Neural cell (in vitro differentiated cells): ENCODE results near the gene TBCEL. TPM values are rescaled to one million over a fixed set of nuclear protein-coding genes. Genes with fewer than 3 reads are reported as not detected.

Experiments used
- H2AFZ ChIP-seq: fragments of 200-600, 300-800 bp; sonication (generic), shearing (Covaris generic); 2 replicates; pipeline ENCODE4 v1.6.0; 2014; ENCODE audit warnings: low read depth, mild to moderate bottlenecking, antibody characterized with exemption, low read length, moderate library complexity
- H3F3A ChIP-seq: fragments of 200-600 bp; shearing (Covaris generic); 2 replicates; pipeline ENCODE4 v1.6.1; 2016; ENCODE audit warnings: mild to moderate bottlenecking, moderate library complexity, mixed read lengths, antibody characterized with exemption, low read length; ENCODE audit not compliant: insufficient read depth, poor library complexity, severe bottlenecking
- H3K27ac ChIP-seq: fragments of 200-600, 300-800 bp; sonication (generic), shearing (Covaris generic); 2 replicates; pipeline ENCODE4 v1.5.1; 2014; ENCODE audit warnings: mild to moderate bottlenecking, low read length, moderate library complexity
- H3K27me3 ChIP-seq: fragments of 300-800, 200-600 bp; sonication (generic), shearing (Covaris generic); 2 replicates; pipeline ENCODE4 v1.6.0; 2014; ENCODE audit warnings: mild to moderate bottlenecking, low read depth, low read length, moderate library complexity; ENCODE audit not compliant: insufficient read depth
- H3K36me3 ChIP-seq: fragments of 300-800, 200-600 bp; sonication (generic), shearing (Covaris generic); 2 replicates; pipeline ENCODE4 v1.5.1; 2014; ENCODE audit warnings: mild to moderate bottlenecking, antibody characterized with exemption, low read length, moderate library complexity; ENCODE audit not compliant: insufficient read depth
- H3K4me2 ChIP-seq: fragments of 300-800, 200-600 bp; sonication (generic), shearing (Covaris generic); 2 replicates; pipeline ENCODE4 v1.6.0; 2014; ENCODE audit warnings: mild to moderate bottlenecking, low read length
- H3K4me3 ChIP-seq: fragments of 300-800, 200-600 bp; sonication (generic), shearing (Covaris generic); 2 replicates; pipeline ENCODE4 v1.5.1; 2014; ENCODE audit warnings: mild to moderate bottlenecking, low read length, moderate library complexity
- H3K79me2 ChIP-seq: fragments of 200-600 bp; shearing (Covaris generic); replicated peaks from 2 replicates; pipeline ENCODE4 v1.6.0; 2014; ENCODE audit warnings: mild to moderate bottlenecking, low read length, moderate library complexity; ENCODE audit not compliant: insufficient read depth
- H3K9ac ChIP-seq: fragments of 300-800, 200-600 bp; sonication (generic), shearing (Covaris generic); 2 replicates; pipeline ENCODE4 v1.6.1; 2016; ENCODE audit warnings: mild to moderate bottlenecking, low read length, mixed read lengths
- H3K9me2 ChIP-seq: fragments of 200-600 bp; shearing (Covaris generic); 2 replicates; pipeline ENCODE4 v1.6.1; 2016; ENCODE audit warnings: mild to moderate bottlenecking, low read length, mixed read lengths; ENCODE audit not compliant: insufficient read depth
- H3K9me3 ChIP-seq: fragments of 200-600, 300-800 bp; sonication (generic), shearing (Covaris generic); 2 replicates; pipeline ENCODE4 v1.6.1; 2016; ENCODE audit warnings: mild to moderate bottlenecking, mixed run types, low read length, moderate library complexity, mixed read lengths
- H4K20me1 ChIP-seq: fragments of 200-600 bp; shearing (Covaris generic); 2 replicates; pipeline ENCODE4 v1.6.1; 2016; ENCODE audit warnings: mild to moderate bottlenecking, mixed run types; ENCODE audit not compliant: insufficient read depth
- EP300 ChIP-seq: fragments of 450-650 bp; conservative IDR thresholded peaks from 2 replicates; pipeline ENCODE4 v1.6.1; 2014; ENCODE audit warnings: antibody characterized with exemption, mild to moderate bottlenecking, moderate library complexity; ENCODE audit not compliant: poor library complexity, severe bottlenecking
- EZH2 ChIP-seq: fragments of 200-600, 300-800 bp; shearing (Covaris generic), sonication (generic); IDR thresholded peaks from 2 replicates; pipeline ENCODE4 v1.6.1; 2014; ENCODE audit warnings: antibody characterized with exemption, low read length, borderline replicate concordance, mild to moderate bottlenecking; ENCODE audit not compliant: insufficient read depth, poor library complexity, severe bottlenecking
- MXI1 ChIP-seq: fragments of 450-650 bp; conservative IDR thresholded peaks from 2 replicates; pipeline ENCODE4 v1.6.1; 2014; ENCODE audit warnings: antibody characterized with exemption, mild to moderate bottlenecking; ENCODE audit not compliant: poor library complexity, severe bottlenecking
- POLR2AphosphoS5 ChIP-seq: IDR thresholded peaks from 2 replicates; pipeline ENCODE4 v1.6.1; 2012
- RAD21 ChIP-seq: fragments of 450-650 bp; conservative IDR thresholded peaks from 2 replicates; pipeline ENCODE4 v1.6.1; 2014; ENCODE audit warnings: antibody characterized with exemption, mild to moderate bottlenecking, moderate library complexity
- REST ChIP-seq: IDR thresholded peaks from 2 replicates; pipeline ENCODE4 v1.6.1; 2012; ENCODE audit warnings: borderline replicate concordance
- SMC3 ChIP-seq: fragments of 450-650 bp; conservative IDR thresholded peaks from 2 replicates; pipeline ENCODE4 v1.6.1; 2014; ENCODE audit warnings: antibody characterized with exemption, mild to moderate bottlenecking, moderate library complexity; ENCODE audit not compliant: poor library complexity
- TAF1 ChIP-seq: IDR thresholded peaks from 2 replicates; pipeline ENCODE4 v1.6.1; 2012; ENCODE audit warnings: low read depth
- polyA plus RNA-seq: library from polyadenylated mRNA; depleted of rRNA; stranded (reverse); fragments of >200 nt; gene quantifications from 2 replicates; pipeline ENCODE4 v1.2.3, GENCODE V29; 2014
- TF ChIP-seq, protein P1 (sequence below): fragments of 450-650 bp; IDR thresholded peaks from 2 replicates; pipeline ENCODE4 v1.5.1; 2014; ENCODE audit warnings: antibody characterized with exemption, mild to moderate bottlenecking, moderate library complexity; ENCODE audit not compliant: poor library complexity, severe bottlenecking

The TBCEL gene
- polyA plus RNA-seq, 1 donor from 2014 or later, result 13.5 TPM

DNA sequence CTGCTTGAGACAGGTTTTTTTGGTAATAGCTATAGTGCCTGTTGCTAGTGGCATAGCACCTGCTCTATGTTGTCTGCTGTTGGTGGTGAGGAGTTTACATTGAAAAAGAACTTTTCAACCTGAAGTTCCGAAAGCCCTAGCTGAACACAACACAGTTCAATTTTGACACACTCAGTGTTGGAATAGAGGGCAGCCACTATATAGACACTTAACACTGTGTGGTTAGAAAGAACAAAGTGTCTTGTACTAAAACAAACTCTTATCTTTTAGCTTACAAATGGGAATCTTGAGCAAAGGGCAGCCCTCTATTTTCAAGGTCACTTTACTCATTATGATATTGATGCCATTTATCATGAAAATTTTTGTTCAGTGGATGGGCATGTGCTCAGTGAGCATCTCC is 18.4 kb downstream of the TBCEL start:
- Histone ChIP-seq H4K20me1 (no peaks in the 10 kb centered on the region), H3F3A (no peaks in the 10 kb centered on the region), H3K27ac (no peak overlapping the region), H3K9me2 (no peaks in the 10 kb centered on the region), H3K27me3 (no peaks in the 10 kb centered on the region), H3K36me3 (no peaks in the 10 kb centered on the region), H3K4me2 (no peak overlapping the region), H3K4me3 (no peak overlapping the region), H3K9me3 (no peaks in the 10 kb centered on the region), H2AFZ (no peak overlapping the region), H3K9ac (no peak overlapping the region), H3K79me2 (peaks cover 5% of the 10 kb centered on the region)
- TF ChIP-seq RAD21 (no peak), MXI1 (no peak), POLR2AphosphoS5 (no peak), EP300 (no peak), REST (no peak), SMC3 (no peak)
- TF ChIP-seq, protein P1, sequence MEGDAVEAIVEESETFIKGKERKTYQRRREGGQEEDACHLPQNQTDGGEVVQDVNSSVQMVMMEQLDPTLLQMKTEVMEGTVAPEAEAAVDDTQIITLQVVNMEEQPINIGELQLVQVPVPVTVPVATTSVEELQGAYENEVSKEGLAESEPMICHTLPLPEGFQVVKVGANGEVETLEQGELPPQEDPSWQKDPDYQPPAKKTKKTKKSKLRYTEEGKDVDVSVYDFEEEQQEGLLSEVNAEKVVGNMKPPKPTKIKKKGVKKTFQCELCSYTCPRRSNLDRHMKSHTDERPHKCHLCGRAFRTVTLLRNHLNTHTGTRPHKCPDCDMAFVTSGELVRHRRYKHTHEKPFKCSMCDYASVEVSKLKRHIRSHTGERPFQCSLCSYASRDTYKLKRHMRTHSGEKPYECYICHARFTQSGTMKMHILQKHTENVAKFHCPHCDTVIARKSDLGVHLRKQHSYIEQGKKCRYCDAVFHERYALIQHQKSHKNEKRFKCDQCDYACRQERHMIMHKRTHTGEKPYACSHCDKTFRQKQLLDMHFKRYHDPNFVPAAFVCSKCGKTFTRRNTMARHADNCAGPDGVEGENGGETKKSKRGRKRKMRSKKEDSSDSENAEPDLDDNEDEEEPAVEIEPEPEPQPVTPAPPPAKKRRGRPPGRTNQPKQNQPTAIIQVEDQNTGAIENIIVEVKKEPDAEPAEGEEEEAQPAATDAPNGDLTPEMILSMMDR, result no peak

DNA sequence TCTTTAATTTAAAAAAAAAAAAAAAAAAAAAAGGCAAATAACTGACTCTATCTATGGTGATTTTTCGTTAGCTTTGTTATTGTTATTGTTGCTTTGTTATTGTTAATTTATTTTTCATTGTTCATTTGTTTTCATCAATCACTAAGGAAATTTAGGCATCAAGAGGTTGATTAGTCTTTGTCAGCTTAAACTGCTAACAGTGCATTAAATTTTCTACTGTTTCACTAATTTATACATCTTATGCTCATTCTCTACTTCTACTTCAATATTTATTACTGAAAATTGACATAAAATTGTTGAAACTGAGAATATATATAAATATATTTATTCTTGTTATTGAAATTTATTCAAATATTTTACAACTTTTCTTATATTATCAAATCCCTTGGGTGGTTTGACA is 24.0 kb downstream of the TBCEL start:
- no peak for TF ChIP-seq EP300
- TF ChIP-seq RAD21, result no peak
- TF ChIP-seq MXI1, result no peak
- no peak for TF ChIP-seq TAF1
- TF ChIP-seq SMC3, result no peak
- TF ChIP-seq REST, result no peak
- TF ChIP-seq POLR2AphosphoS5, result no peak
- TF ChIP-seq, protein P1, result no peak
- TF ChIP-seq EZH2, result no peak

More for the DNA sequence above, 24.0 kb downstream of the TBCEL start:
- Histone ChIP-seq H4K20me1 (no peaks in the 10 kb centered on the region), H3K27ac (no peak overlapping the region), H3F3A (no peaks in the 10 kb centered on the region), H3K36me3 (peaks cover 5% of the 10 kb centered on the region), H3K9me2 (no peaks in the 10 kb centered on the region), H3K79me2 (no peaks in the 10 kb centered on the region), H2AFZ (no peak overlapping the region), H3K4me3 (no peak overlapping the region), H3K9me3 (no peaks in the 10 kb centered on the region), H3K4me2 (no peak overlapping the region), H3K27me3 (no peaks in the 10 kb centered on the region), H3K9ac (no peak overlapping the region)
